IMR-90 (cell line): ENCODE measurements around the gene PXMP2. TPM values are rescaled to one million over a fixed set of nuclear protein-coding genes. Genes with fewer than 3 reads are reported as not detected.

Experiments
- ATAC-seq: fragments of 200-7000 bp; cut with Tn5 transposase; 2 replicates; pipeline ENCODE4 v1.9.1; 2020; ENCODE audit warnings: low read depth, mild to moderate bottlenecking, moderate library complexity
- BruUV-seq: library from RNA; stranded (reverse); fragments of 400-500 nt; replicated peaks from 2 replicates; lab custom pipeline; 2021; lab: Mats Ljungman, UMichigan
- CTCF ChIA-PET: fragments of 300-600 bp; formaldehyde crosslinking; extraction: SDS; loops from one replicate; lab custom pipeline; 2021; ENCODE audit warnings: antibody characterized with exemption; lab: Yijun Ruan, JAX
- POLR2A ChIA-PET: fragments of 300-600 bp; sonication (Branson Sonifier 250); formaldehyde crosslinking; loops from one replicate; lab custom pipeline; 2022; ENCODE audit warnings: antibody characterized with exemption; ENCODE audit not compliant: unreplicated experiment; lab: Charles Lee
- DNase-seq: peaks from one replicate; pipeline ENCODE4 v3.0.0; 2013
- H2AFZ ChIP-seq: replicated peaks from 2 replicates; pipeline ENCODE3; 2013; ENCODE audit warnings: low read length, mild to moderate bottlenecking; ENCODE audit not compliant: poor library complexity
- H2AK5ac ChIP-seq: 2 replicates; pipeline ENCODE4 v1.6.1; 2013; ENCODE audit warnings: low read depth, low read length, inconsistent platforms
- H2AK9ac ChIP-seq: replicated peaks from 2 replicates; pipeline ENCODE3; 2013; ENCODE audit warnings: mild to moderate bottlenecking, low read depth, low read length, moderate library complexity; ENCODE audit not compliant: poor library complexity
- H2BK120ac ChIP-seq: 2 replicates; pipeline ENCODE4 v1.6.1; 2013; ENCODE audit warnings: low read depth, low read length, inconsistent platforms
- H2BK15ac ChIP-seq: 3 replicates; pipeline ENCODE4 v1.6.1; 2013; ENCODE audit warnings: low read depth, low read length, inconsistent platforms
- H2BK20ac ChIP-seq: 2 replicates; pipeline ENCODE4 v1.6.1; 2013; ENCODE audit warnings: low read depth, mild to moderate bottlenecking, inconsistent platforms, low read length, moderate library complexity
- H2BK5ac ChIP-seq: 2 replicates; pipeline ENCODE4 v1.6.1; 2013; ENCODE audit warnings: mild to moderate bottlenecking, low read depth, low read length, inconsistent platforms; ENCODE audit not compliant: poor library complexity, severe bottlenecking
- H3K14ac ChIP-seq: replicated peaks from 2 replicates; pipeline ENCODE4 v1.6.1; 2013; ENCODE audit warnings: low read depth, low read length, inconsistent platforms
- H3K18ac ChIP-seq: 2 replicates; pipeline ENCODE4 v1.6.1; 2013; ENCODE audit warnings: low read depth, low read length, control low read depth
- H3K23ac ChIP-seq: 2 replicates; pipeline ENCODE4 v1.6.1; 2013; ENCODE audit warnings: low read depth, low read length, inconsistent platforms
- H3K27ac ChIP-seq: 2 replicates; pipeline ENCODE4 v1.5.1; 2013; ENCODE audit warnings: mild to moderate bottlenecking, control low read depth, low read length; ENCODE audit not compliant: insufficient read depth
- H3K27me3 ChIP-seq: 2 replicates; pipeline ENCODE4 v1.6.1; 2013; ENCODE audit warnings: low read length; ENCODE audit not compliant: control insufficient read depth, insufficient read depth
- H3K36me3 ChIP-seq: 2 replicates; pipeline ENCODE4 v1.6.1; 2013; ENCODE audit warnings: low read length, mixed read lengths; ENCODE audit not compliant: control insufficient read depth, insufficient read depth
- H3K4ac ChIP-seq: 2 replicates; pipeline ENCODE4 v1.6.1; 2013; ENCODE audit warnings: low read depth, low read length, inconsistent platforms
- H3K4me1 ChIP-seq: 2 replicates; pipeline ENCODE4 v1.6.1; 2013; ENCODE audit warnings: low read length, mixed read lengths; ENCODE audit not compliant: control insufficient read depth, insufficient read depth
- H3K4me2 ChIP-seq: 2 replicates; pipeline ENCODE4 v1.6.1; 2013; ENCODE audit warnings: low read depth, mild to moderate bottlenecking, control low read depth, low read length, moderate library complexity
- H3K4me3 ChIP-seq: 2 replicates; pipeline ENCODE4 v1.5.1; 2013; ENCODE audit warnings: low read depth, mild to moderate bottlenecking, control low read depth, low read length, moderate library complexity; ENCODE audit not compliant: insufficient read depth
- H3K56ac ChIP-seq: 2 replicates; pipeline ENCODE4 v1.6.1; 2013; ENCODE audit warnings: low read length, inconsistent platforms; ENCODE audit not compliant: insufficient read depth; ENCODE audit errors: extremely low read depth
- H3K79me1 ChIP-seq, 2 experiments: 2 replicates each; pipeline ENCODE4 v1.6.1; 2013; ENCODE audit warnings: low read length in 2 of 2, inconsistent platforms in 1 of 2, low read depth in 1 of 2
- H3K9ac ChIP-seq: 2 replicates; pipeline ENCODE4 v1.6.1; 2013; ENCODE audit warnings: low read depth, low read length, control low read depth
- H3K9me1 ChIP-seq: 2 replicates; pipeline ENCODE4 v1.6.1; 2013; ENCODE audit warnings: low read length, inconsistent platforms; ENCODE audit not compliant: insufficient read depth
- H3K9me3 ChIP-seq: 2 replicates; pipeline ENCODE4 v1.6.1; 2013; ENCODE audit warnings: low read length; ENCODE audit not compliant: control insufficient read depth, insufficient read depth
- H4K20me1 ChIP-seq: 2 replicates; pipeline ENCODE4 v1.6.1; 2013; ENCODE audit warnings: low read length, inconsistent platforms; ENCODE audit not compliant: insufficient read depth
- H4K5ac ChIP-seq: 2 replicates; pipeline ENCODE4 v1.6.1; 2013; ENCODE audit warnings: mild to moderate bottlenecking, low read depth, low read length, control low read depth
- H4K8ac ChIP-seq, 2 experiments: 2 replicates each; pipeline ENCODE4 v1.6.1; 2013; ENCODE audit warnings: low read depth in 2 of 2, low read length in 2 of 2, control low read depth in 1 of 2, inconsistent platforms in 1 of 2
- H4K91ac ChIP-seq: 2 replicates; pipeline ENCODE4 v1.6.1; 2013; ENCODE audit warnings: low read depth, low read length, inconsistent platforms; ENCODE audit not compliant: insufficient read depth
- BHLHE40 ChIP-seq: fragments of 150-350 bp; IDR thresholded peaks from 2 replicates; pipeline ENCODE4 v1.6.1; 2016; ENCODE audit warnings: mild to moderate bottlenecking, low read depth, low read length
- CEBPB ChIP-seq: IDR thresholded peaks from 2 replicates; pipeline ENCODE4 v1.6.1; 2012; ENCODE audit warnings: low read depth, low read length, improper control_type of control experiment
- CHD1 ChIP-seq: IDR thresholded peaks from 2 replicates; pipeline ENCODE4 v1.6.1; 2012; ENCODE audit warnings: low read depth, low read length, improper control_type of control experiment
- FOS ChIP-seq: fragments of 150-350 bp; IDR thresholded peaks from 2 replicates; pipeline ENCODE4 v1.6.1; 2016; ENCODE audit warnings: low read depth, low read length
- MAFK ChIP-seq: IDR thresholded peaks from 2 replicates; pipeline ENCODE4 v1.6.1; 2012; ENCODE audit warnings: low read depth, low read length, improper control_type of control experiment
- MAZ ChIP-seq: IDR thresholded peaks from 2 replicates; pipeline ENCODE4 v1.6.1; 2012; ENCODE audit warnings: low read depth, mild to moderate bottlenecking, low read length, improper control_type of control experiment, moderate library complexity, borderline replicate concordance
- MXI1 ChIP-seq: IDR thresholded peaks from 2 replicates; pipeline ENCODE4 v1.6.1; 2012; ENCODE audit warnings: low read depth, mild to moderate bottlenecking, low read length, moderate library complexity, borderline replicate concordance
- NFE2L2 ChIP-seq: fragments of 150-350 bp; IDR thresholded peaks from 2 replicates; pipeline ENCODE4 v1.6.1; 2016; ENCODE audit warnings: low read depth, mild to moderate bottlenecking, low read length
- POLR2A ChIP-seq: IDR thresholded peaks from 2 replicates; pipeline ENCODE4 v1.6.1; 2012; ENCODE audit warnings: mild to moderate bottlenecking, low read depth, low read length
- RAD21 ChIP-seq: IDR thresholded peaks from 2 replicates; pipeline ENCODE4 v1.6.1; 2012; ENCODE audit warnings: low read length, improper control_type of control experiment
- RCOR1 ChIP-seq: IDR thresholded peaks from 2 replicates; pipeline ENCODE4 v1.6.1; 2012; ENCODE audit warnings: mild to moderate bottlenecking, low read length, improper control_type of control experiment; ENCODE audit not compliant: insufficient replicate concordance
- RFX5 ChIP-seq: IDR thresholded peaks from 2 replicates; pipeline ENCODE4 v1.8.0; 2012; ENCODE audit warnings: low read depth, mild to moderate bottlenecking, low read length, moderate library complexity
- SMC3 ChIP-seq: fragments of 150-350 bp; IDR thresholded peaks from 2 replicates; pipeline ENCODE4 v1.6.1; 2016; ENCODE audit warnings: low read depth, mild to moderate bottlenecking, antibody characterized with exemption, low read length, moderate library complexity
- whole genome bisulfite sequencing, 2 experiments: methylation state at CpG; one replicate each; pipeline versions ENCODE4 v1.1.5 to v1.1.7; 2013; ENCODE audit warnings: missing lambda C conversion rate in 2 of 2; ENCODE audit not compliant: insufficient read length in 1 of 2; ENCODE audit errors: extremely low coverage in 2 of 2; 5-methylcytosine and 5-hydroxymethylcytosine counted together
- dilution Hi-C: fragments of 300-500 bp; cut with HindIII; formaldehyde crosslinking; loops from one replicate; pipeline ENCODE4 v1.14.3; 2018; ENCODE audit warnings: low sequenced_read_pairs; ENCODE audit not compliant: unreplicated experiment
- in situ Hi-C: fragments of 300-500 bp; cut with MboI; formaldehyde crosslinking; loops from 3 replicates; pipeline ENCODE4 v1.14.3; 2019; ENCODE audit warnings: low sequenced_read_pairs, inconsistent platforms, mixed read lengths
- intact Hi-C: fragments of 100-400 bp; cut with micrococcal nuclease; formaldehyde crosslinking; loops from 2 replicates; pipeline ENCODE4 v1.10.0; 2022
- polyA plus RNA-seq, 3 experiments: library from polyadenylated mRNA; depleted of rRNA; stranded (reverse); fragments of >200 nt; gene quantifications; 2 replicates each; pipeline ENCODE4 v1.2.3, GENCODE V29; 2012; ENCODE audit warnings: low replicate concordance in 1 of 3
- total RNA-seq: library from RNA; depleted of rRNA; stranded (reverse); fragments of >200 nt; gene quantifications from 2 replicates; pipeline ENCODE4 v1.2.3, GENCODE V29; 2012
- TF ChIP-seq, protein P1 (sequence below): fragments of 150-350 bp; IDR thresholded peaks from 2 replicates; pipeline ENCODE4 v1.6.1; 2016; ENCODE audit warnings: low read depth, mild to moderate bottlenecking, low read length, moderate library complexity, borderline replicate concordance
- TF ChIP-seq, protein P2 (sequence below): conservative IDR thresholded peaks from 2 replicates; pipeline ENCODE4 v1.5.1; 2012; ENCODE audit warnings: mild to moderate bottlenecking, low read depth, low read length, improper control_type of control experiment
- TF ChIP-seq, protein P3 (sequence below): fragments of 150-350 bp; IDR thresholded peaks from 2 replicates; pipeline ENCODE4 v1.6.1; 2017; ENCODE audit warnings: mild to moderate bottlenecking, antibody characterized with exemption, low read length, low read depth

PXMP2 gene
- total and polyA plus RNA-seq, 2 of the 4 experiments (the other 2 are of a cell fraction) = 10.9 to 20.1 TPM

DNA sequence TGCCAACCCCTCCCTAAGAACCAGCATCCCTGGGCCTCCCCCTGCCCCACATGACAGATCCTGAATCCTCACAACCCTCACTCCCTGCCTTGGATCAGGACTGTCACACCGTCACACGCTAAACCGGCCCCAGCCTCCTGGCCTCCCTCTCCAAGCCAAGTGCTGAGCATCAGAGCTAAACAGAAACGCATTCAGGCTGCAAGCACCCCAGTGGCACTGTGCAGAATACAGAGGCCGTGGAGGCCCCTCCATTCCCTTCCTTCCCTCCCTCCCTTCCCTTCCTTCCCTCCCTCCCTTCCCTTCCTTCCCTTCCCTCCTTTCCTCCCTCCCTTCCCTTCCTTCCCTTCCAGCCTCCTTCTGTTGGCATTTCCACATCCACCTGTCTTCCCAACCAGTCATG, 12.8 kb upstream of the PXMP2 start:
- no peak overlapping the region for H3K56ac ChIP-seq
- ATAC-seq = no peak

More for the DNA sequence above, 12.8 kb upstream of the PXMP2 start:
- Histone ChIP-seq H3K4me3 (no peak overlapping the region), H2BK120ac (no peak overlapping the region), H2AK5ac (no peak overlapping the region), H2BK5ac (no peak overlapping the region), H4K5ac (no peak overlapping the region), H3K9me1 (peaks cover 6% of the 10 kb centered on the region; the same call in 1 of the 2 replicates), H3K27ac (no peak overlapping the region), H3K14ac (no peak overlapping the region), H3K79me1 (peaks cover 4% of the 10 kb centered on the region in 2 experiments; a peak in 2 of 4 replicates), H2BK20ac (no peak overlapping the region), H2AK9ac (no peak overlapping the region), H3K4ac (no peak overlapping the region), H3K27me3 (no peaks in the 10 kb centered on the region), H3K9ac (no peak overlapping the region), H2AFZ (no peak overlapping the region), H3K18ac (no peak overlapping the region), H3K36me3 (peaks cover 39% of the 10 kb centered on the region), H3K4me2 (no peak overlapping the region), H3K4me1 (no peaks in the 10 kb centered on the region), H3K9me3 (no peaks in the 10 kb centered on the region), H4K8ac (no peak overlapping the region), H4K20me1 (no peaks in the 10 kb centered on the region), H2BK15ac (no peak overlapping the region), H4K91ac (no peak overlapping the region), H3K23ac (no peak overlapping the region)
- DNase-seq = no peak
- ChIA-PET POLR2A (no interaction called here), CTCF (no interaction called here)
- in situ Hi-C loops = no loop called here
- WGBS, 2 experiments = 100% methylated on average over 3 of the region's 5 CpGs; no CpG with 5 or more reads in 1 of the 2 experiments
- dilution Hi-C loops = no loop called here
- TF ChIP-seq, protein P1, sequence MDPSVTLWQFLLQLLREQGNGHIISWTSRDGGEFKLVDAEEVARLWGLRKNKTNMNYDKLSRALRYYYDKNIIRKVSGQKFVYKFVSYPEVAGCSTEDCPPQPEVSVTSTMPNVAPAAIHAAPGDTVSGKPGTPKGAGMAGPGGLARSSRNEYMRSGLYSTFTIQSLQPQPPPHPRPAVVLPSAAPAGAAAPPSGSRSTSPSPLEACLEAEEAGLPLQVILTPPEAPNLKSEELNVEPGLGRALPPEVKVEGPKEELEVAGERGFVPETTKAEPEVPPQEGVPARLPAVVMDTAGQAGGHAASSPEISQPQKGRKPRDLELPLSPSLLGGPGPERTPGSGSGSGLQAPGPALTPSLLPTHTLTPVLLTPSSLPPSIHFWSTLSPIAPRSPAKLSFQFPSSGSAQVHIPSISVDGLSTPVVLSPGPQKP = no peak
- TF ChIP-seq NFE2L2 (no peak), RCOR1 (no peak), POLR2A (no peak), CHD1 (no peak), MXI1 (no peak), CEBPB (no peak), RAD21 (no peak), SMC3 (no peak), RFX5 (no peak), BHLHE40 (no peak), FOS (no peak), MAFK (no peak), MAZ (no peak)
- TF ChIP-seq, protein P2, sequence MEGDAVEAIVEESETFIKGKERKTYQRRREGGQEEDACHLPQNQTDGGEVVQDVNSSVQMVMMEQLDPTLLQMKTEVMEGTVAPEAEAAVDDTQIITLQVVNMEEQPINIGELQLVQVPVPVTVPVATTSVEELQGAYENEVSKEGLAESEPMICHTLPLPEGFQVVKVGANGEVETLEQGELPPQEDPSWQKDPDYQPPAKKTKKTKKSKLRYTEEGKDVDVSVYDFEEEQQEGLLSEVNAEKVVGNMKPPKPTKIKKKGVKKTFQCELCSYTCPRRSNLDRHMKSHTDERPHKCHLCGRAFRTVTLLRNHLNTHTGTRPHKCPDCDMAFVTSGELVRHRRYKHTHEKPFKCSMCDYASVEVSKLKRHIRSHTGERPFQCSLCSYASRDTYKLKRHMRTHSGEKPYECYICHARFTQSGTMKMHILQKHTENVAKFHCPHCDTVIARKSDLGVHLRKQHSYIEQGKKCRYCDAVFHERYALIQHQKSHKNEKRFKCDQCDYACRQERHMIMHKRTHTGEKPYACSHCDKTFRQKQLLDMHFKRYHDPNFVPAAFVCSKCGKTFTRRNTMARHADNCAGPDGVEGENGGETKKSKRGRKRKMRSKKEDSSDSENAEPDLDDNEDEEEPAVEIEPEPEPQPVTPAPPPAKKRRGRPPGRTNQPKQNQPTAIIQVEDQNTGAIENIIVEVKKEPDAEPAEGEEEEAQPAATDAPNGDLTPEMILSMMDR = no peak
- TF ChIP-seq, protein P3, sequence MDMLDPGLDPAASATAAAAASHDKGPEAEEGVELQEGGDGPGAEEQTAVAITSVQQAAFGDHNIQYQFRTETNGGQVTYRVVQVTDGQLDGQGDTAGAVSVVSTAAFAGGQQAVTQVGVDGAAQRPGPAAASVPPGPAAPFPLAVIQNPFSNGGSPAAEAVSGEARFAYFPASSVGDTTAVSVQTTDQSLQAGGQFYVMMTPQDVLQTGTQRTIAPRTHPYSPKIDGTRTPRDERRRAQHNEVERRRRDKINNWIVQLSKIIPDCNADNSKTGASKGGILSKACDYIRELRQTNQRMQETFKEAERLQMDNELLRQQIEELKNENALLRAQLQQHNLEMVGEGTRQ = no peak
- intact Hi-C loops = no loop called here
- BruUV-seq = no TSS peak
